ENCODE data around the gene CDNF. TPM values are rescaled to one million over a fixed set of nuclear protein-coding genes. Genes with fewer than 3 reads are reported as not detected.

CDNF gene
- total RNA-seq, 2 donors from 2014 or later = 1.3 to 15.3 TPM

- intact Hi-C loops (cut with DNase I) = no loop called here
- peaks cover 31% of the 10 kb centered on the region for H3K4me1 ChIP-seq
- no peaks in the 10 kb centered on the region for H3K36me3 ChIP-seq (replicated peaks in 1 of 2; ENCODE audit: insufficient read depth in 1 of 2, low read depth in 2 of 2)
- H3K4me3 ChIP-seq = peak overlapping the region; percentile 92 to 93
- no peaks in the 10 kb centered on the region for H3K27me3 ChIP-seq
- DNase-seq (peak in 3 of 4 donors; percentile 22 to 32 (median 25)), ATAC-seq (no peak)
- peak overlapping the region; percentile 91 to 98 (median 94) for H3K27ac ChIP-seq
- H3K9me3 ChIP-seq = no peaks in the 10 kb centered on the region
- no peak for TF ChIP-seq POLR2A (IDR thresholded peaks at IDR 0.05)
- TF ChIP-seq, protein P1, sequence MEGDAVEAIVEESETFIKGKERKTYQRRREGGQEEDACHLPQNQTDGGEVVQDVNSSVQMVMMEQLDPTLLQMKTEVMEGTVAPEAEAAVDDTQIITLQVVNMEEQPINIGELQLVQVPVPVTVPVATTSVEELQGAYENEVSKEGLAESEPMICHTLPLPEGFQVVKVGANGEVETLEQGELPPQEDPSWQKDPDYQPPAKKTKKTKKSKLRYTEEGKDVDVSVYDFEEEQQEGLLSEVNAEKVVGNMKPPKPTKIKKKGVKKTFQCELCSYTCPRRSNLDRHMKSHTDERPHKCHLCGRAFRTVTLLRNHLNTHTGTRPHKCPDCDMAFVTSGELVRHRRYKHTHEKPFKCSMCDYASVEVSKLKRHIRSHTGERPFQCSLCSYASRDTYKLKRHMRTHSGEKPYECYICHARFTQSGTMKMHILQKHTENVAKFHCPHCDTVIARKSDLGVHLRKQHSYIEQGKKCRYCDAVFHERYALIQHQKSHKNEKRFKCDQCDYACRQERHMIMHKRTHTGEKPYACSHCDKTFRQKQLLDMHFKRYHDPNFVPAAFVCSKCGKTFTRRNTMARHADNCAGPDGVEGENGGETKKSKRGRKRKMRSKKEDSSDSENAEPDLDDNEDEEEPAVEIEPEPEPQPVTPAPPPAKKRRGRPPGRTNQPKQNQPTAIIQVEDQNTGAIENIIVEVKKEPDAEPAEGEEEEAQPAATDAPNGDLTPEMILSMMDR (IDR thresholded peaks at IDR 0.05) = no peak
- 1 to 2% methylated on average over 14 to 46 of the region's 60 CpGs for WGBS, 2 donors
These were observed 41.5 kb upstream of the CDNF start for GRCh38 chr10:14879124-14879927.

GRCh38 chr10:14878266-14879123 lies 40.7 kb upstream of the CDNF start, which contains the start of gene SUV39H2:
SUV39H2 (plus strand) TSS chr10:14878866; CDS start chr10:14878889, 23 bp downstream.
- Histone ChIP-seq H3K4me3 (peak within 1 kb of the TSS; percentile 92 to 93), H3K4me1 (peaks cover 31% of the 10 kb centered on the region), H3K9me3 (no peaks in the 10 kb centered on the region), H3K36me3 (replicated peaks in 1 of 2; ENCODE audit: insufficient read depth in 1 of 2, low read depth in 2 of 2) (no peaks in the 10 kb centered on the region), H3K27me3 (no peaks in the 10 kb centered on the region), H3K27ac (peak within 1 kb of the TSS; percentile 91 to 98 (median 94))
- DNase-seq (peak; percentile 96 to 97 (median 96)), ATAC-seq (peak; percentile 93)
- WGBS, 2 donors = 0% methylated on average over 4 to 69 of the region's 102 CpGs
- TF ChIP-seq, protein P1 (IDR thresholded peaks at IDR 0.05) = peak in 1 of 7 experiments; percentile 26
- TF ChIP-seq POLR2A (IDR thresholded peaks at IDR 0.05) = peak; percentile 71 to 88 (median 86)
- intact Hi-C loops (cut with DNase I) = no loop called here

GRCh38 chr10:14876764-14877163 lies 38.9 kb upstream of the CDNF start:
- H3K27me3 ChIP-seq = no peaks in the 10 kb centered on the region
- WGBS, 2 donors = 76 to 83% methylated on average over 9 of the region's 9 CpGs
- DNase-seq (no peak), ATAC-seq (no peak)
- H3K9me3 ChIP-seq = no peaks in the 10 kb centered on the region
- H3K4me1 ChIP-seq = peaks cover 31% of the 10 kb centered on the region
- H3K4me3 ChIP-seq = no peak overlapping the region
- H3K27ac ChIP-seq = no peak overlapping the region
- no peaks in the 10 kb centered on the region for H3K36me3 ChIP-seq (replicated peaks in 1 of 2; ENCODE audit: insufficient read depth in 1 of 2, low read depth in 2 of 2)
- TF ChIP-seq, protein P1 (IDR thresholded peaks at IDR 0.05) = no peak
- no peak for TF ChIP-seq POLR2A (IDR thresholded peaks at IDR 0.05)
- intact Hi-C loops (cut with DNase I) = no loop called here

DNA sequence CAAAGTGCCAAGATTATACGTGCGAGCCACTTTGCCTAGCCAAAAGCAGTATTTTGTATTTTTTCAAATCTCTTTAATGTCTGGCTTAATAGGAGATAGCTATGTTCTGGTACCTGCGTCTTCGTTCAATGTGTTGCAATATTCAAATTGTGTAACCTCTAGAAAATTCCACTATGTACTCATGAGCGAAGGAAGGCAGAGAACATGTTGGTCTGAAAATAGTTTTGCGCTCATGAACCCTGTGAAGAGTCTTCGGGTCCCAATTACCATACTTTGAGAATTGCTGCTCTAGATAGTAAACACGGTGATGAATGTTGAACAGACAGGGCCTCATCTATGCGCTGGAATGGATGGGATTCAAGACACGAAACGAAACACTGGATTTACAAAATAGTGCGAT lies 38.1 kb upstream of the CDNF start:
- ATAC-seq (no peak), DNase-seq (no peak)
- no peaks in the 10 kb centered on the region for H3K36me3 ChIP-seq (replicated peaks in 1 of 2; ENCODE audit: insufficient read depth in 1 of 2, low read depth in 2 of 2)
- TF ChIP-seq, protein P1 (IDR thresholded peaks at IDR 0.05) = no peak
- TF ChIP-seq POLR2A (IDR thresholded peaks at IDR 0.05) = no peak
- intact Hi-C loops (cut with DNase I) = no loop called here
- WGBS, 2 donors = 93 to 95% methylated on average over 12 of the region's 12 CpGs
- H3K4me1 ChIP-seq = peaks cover 31% of the 10 kb centered on the region
- no peaks in the 10 kb centered on the region for H3K27me3 ChIP-seq
- no peaks in the 10 kb centered on the region for H3K9me3 ChIP-seq
- no peak overlapping the region for H3K4me3 ChIP-seq
- H3K27ac ChIP-seq = no peak overlapping the region

All from body of pancreas (tissue), 4 donors.